A549 (cell line): ENCODE measurements around the gene EFHC2. TPM values are rescaled to one million over a fixed set of nuclear protein-coding genes. Genes with fewer than 3 reads are reported as not detected.

Experiments used
- ATAC-seq, 2 experiments: fragments of 200-7000 bp in 1 of 2; fragments of >200 bp in 1 of 2; cut with Nextera tagmentation in 1 of 2; cut with Tn5 transposase in 1 of 2; 3 replicates each; pipeline versions ENCODE4 v1.8.0 to v1.9.1; 2018 to 2020; ENCODE audit warnings: mild to moderate bottlenecking in 1 of 2, moderate library complexity in 1 of 2
- CTCF ChIA-PET: fragments of 300-600 bp; sonication (Branson Sonifier 250); formaldehyde crosslinking; extraction: SDS; loops from one replicate; lab custom pipeline; 2021; ENCODE audit warnings: antibody characterized with exemption, inconsistent platforms; lab: Yijun Ruan, JAX
- POLR2A ChIA-PET: fragments of 350-600 bp; formaldehyde crosslinking; extraction: SDS; loops from one replicate; lab custom pipeline; 2021; ENCODE audit warnings: antibody characterized with exemption, inconsistent platforms; lab: Yijun Ruan, JAX
- DNase-seq, 2 experiments: peaks; one replicate each; pipeline versions ENCODE4 v3.0.0 to v3.0.0-alpha.2; 2011 to 2016; ENCODE audit warnings: low read depth in 1 of 2, low spot score in 1 of 2
- FAIRE-seq: peaks from 2 replicates; lab custom pipeline; 2011; peaks lifted over from hg19 to GRCh38; lab: Jason Lieb, UNC
- H3K27ac ChIP-seq, 2 experiments: fragments of >200 bp; sonication (Bioruptor Twin); formaldehyde crosslinking; 3 replicates each; pipeline ENCODE4 v1.5.1; 2016 to 2017
- H3K4me1 ChIP-seq: fragments of >200 bp; sonication (Bioruptor Twin); formaldehyde crosslinking; 3 replicates; pipeline ENCODE4 v1.6.1; 2016
- H3K4me2 ChIP-seq: fragments of >200 bp; sonication (Bioruptor Twin); formaldehyde crosslinking; 3 replicates; pipeline ENCODE4 v1.6.1; 2016
- H3K4me3 ChIP-seq: fragments of >200 bp; sonication (Bioruptor Twin); formaldehyde crosslinking; 3 replicates; pipeline ENCODE4 v1.5.1; 2016
- H3K9me3 ChIP-seq: fragments of >200 bp; sonication (Bioruptor Twin); formaldehyde crosslinking; 3 replicates; pipeline ENCODE4 v1.6.1; 2016
- CTCF ChIP-seq: fragments of >200 bp; sonication (Bioruptor Twin); formaldehyde crosslinking; IDR thresholded peaks from 3 replicates; pipeline ENCODE4 v1.5.1; 2016
- EHMT2 ChIP-seq: fragments of 200-600 bp; sonication (generic); IDR thresholded peaks from 2 replicates; pipeline ENCODE4 v1.6.1; 2016; ENCODE audit warnings: antibody characterized with exemption, low read depth, mild to moderate bottlenecking, moderate library complexity
- FOSB ChIP-seq: fragments of 250-450 bp; sonication (Bioruptor Pico); IDR thresholded peaks from 2 replicates; pipeline ENCODE4 v1.5.0; 2020; ENCODE audit warnings: mild to moderate bottlenecking, moderate library complexity
- FOSL2 ChIP-seq, 2 experiments: fragments of 450-650 bp in 1 of 2; fragments of >200 bp in 1 of 2; sonication (Bioruptor Twin) in 1 of 2; formaldehyde crosslinking; IDR thresholded peaks; 2 replicates each; pipeline versions ENCODE4 v1.5.0 to v1.6.1; 2016 to 2020; ENCODE audit warnings: mild to moderate bottlenecking in 1 of 2, moderate library complexity in 1 of 2
- GATA3 ChIP-seq: IDR thresholded peaks from 2 replicates; pipeline ENCODE4 v1.6.1; 2012; ENCODE audit warnings: borderline replicate concordance
- HEYL ChIP-seq: fragments of 250-450 bp; sonication (Bioruptor Pico); IDR thresholded peaks from 2 replicates; pipeline ENCODE4 v1.8.0; 2021; ENCODE audit warnings: mild to moderate bottlenecking, moderate library complexity
- HMGXB4 ChIP-seq: fragments of 250-450 bp; sonication (Bioruptor Pico); IDR thresholded peaks from 2 replicates; pipeline ENCODE4 v1.5.0; 2021; ENCODE audit warnings: mild to moderate bottlenecking, moderate library complexity, borderline replicate concordance
- HOXB13 ChIP-seq: fragments of 250-450 bp; sonication (Bioruptor Pico); IDR thresholded peaks from 2 replicates; pipeline ENCODE4 v1.5.0; 2020; ENCODE audit warnings: low read depth, mild to moderate bottlenecking, moderate library complexity
- JUN ChIP-seq, 2 experiments: fragments of >200 bp; sonication (Bioruptor Twin); formaldehyde crosslinking; IDR thresholded peaks; 2 replicates in 1 of 2; 3 replicates in 1 of 2; pipeline ENCODE4 v1.6.1; 2016 to 2017
- KDM1A ChIP-seq: fragments of 200-600 bp; sonication (generic); IDR thresholded peaks from 2 replicates; pipeline ENCODE4 v1.6.1; 2016; ENCODE audit warnings: low read depth, mild to moderate bottlenecking
- KDM5A ChIP-seq: fragments of 200-600 bp; sonication (generic); IDR thresholded peaks from 2 replicates; pipeline ENCODE4 v1.6.1; 2016; ENCODE audit warnings: antibody characterized with exemption, mild to moderate bottlenecking
- MAZ ChIP-seq: fragments of 150-350 bp; IDR thresholded peaks from 2 replicates; pipeline ENCODE4 v1.6.1; 2014; ENCODE audit warnings: antibody characterized with exemption, low read depth, low read length, borderline replicate concordance
- MYC ChIP-seq: IDR thresholded peaks from 2 replicates; pipeline ENCODE4 v1.6.1; 2012; ENCODE audit warnings: mild to moderate bottlenecking, inconsistent platforms, low read length, improper control_type of control experiment, borderline replicate concordance
- PHF8 ChIP-seq: fragments of 200-600 bp; sonication (generic); IDR thresholded peaks from 2 replicates; pipeline ENCODE4 v1.6.1; 2016; ENCODE audit warnings: low read depth, mild to moderate bottlenecking, antibody characterized with exemption, moderate library complexity, borderline replicate concordance
- RFX5 ChIP-seq: fragments of 450-650 bp; IDR thresholded peaks from 2 replicates; pipeline ENCODE4 v1.7.1; 2014; ENCODE audit warnings: antibody characterized with exemption, mild to moderate bottlenecking, moderate library complexity
- SMC3 ChIP-seq: fragments of >200 bp; sonication (Bioruptor Twin); formaldehyde crosslinking; IDR thresholded peaks from 3 replicates; pipeline ENCODE4 v1.6.1; 2018; ENCODE audit warnings: inconsistent platforms
- TP53 ChIP-seq: fragments of 250-450 bp; sonication (Bioruptor Pico); IDR thresholded peaks from 2 replicates; pipeline ENCODE4 v1.5.0; 2021; ENCODE audit warnings: mild to moderate bottlenecking, moderate library complexity
- ZC3H11A ChIP-seq: fragments of 450-650 bp; IDR thresholded peaks from 2 replicates; pipeline ENCODE4 v1.6.1; 2014; ENCODE audit warnings: antibody characterized with exemption, mild to moderate bottlenecking
- ZSCAN20 ChIP-seq: fragments of 250-450 bp; sonication (Bioruptor Pico); IDR thresholded peaks from 2 replicates; pipeline ENCODE4 v1.8.0; 2022; ENCODE audit warnings: mild to moderate bottlenecking, moderate library complexity
- WGBS: methylation state at CpG from one replicate; pipeline ENCODE4 v1.1.6; 2017; ENCODE audit errors: missing lambda C conversion rate; 5-methylcytosine and 5-hydroxymethylcytosine counted together
- polyA minus RNA-seq: library from RNA; depleted of rRNA, polyadenylated mRNA; stranded (reverse); fragments of >200 nt; gene quantifications from 2 replicates; pipeline ENCODE4 v1.2.3, GENCODE V29; 2011; rRNA and poly(A)+ RNA removed
- polyA plus RNA-seq, 4 experiments: library from polyadenylated mRNA; depleted of rRNA in 3 of 4; stranded (reverse); fragments of >200 nt; fragmentation: RNase III in 1 of 4; extraction: RNeasy Plus Mini Kit Qiagen cat#74134 plus additional on column Dnase treatment in 1 of 4; gene quantifications; 2 replicates in 3 of 4; 3 replicates in 1 of 4; pipeline ENCODE4 v1.2.3, GENCODE V29; 2011 to 2017
- TF ChIP-seq, protein P1 (sequence below): fragments of 250-450 bp; sonication (Bioruptor Pico); IDR thresholded peaks from 2 replicates; pipeline ENCODE4 v1.5.0; 2020; ENCODE audit warnings: low read depth, mild to moderate bottlenecking, moderate library complexity

Gene EFHC2, protein sequence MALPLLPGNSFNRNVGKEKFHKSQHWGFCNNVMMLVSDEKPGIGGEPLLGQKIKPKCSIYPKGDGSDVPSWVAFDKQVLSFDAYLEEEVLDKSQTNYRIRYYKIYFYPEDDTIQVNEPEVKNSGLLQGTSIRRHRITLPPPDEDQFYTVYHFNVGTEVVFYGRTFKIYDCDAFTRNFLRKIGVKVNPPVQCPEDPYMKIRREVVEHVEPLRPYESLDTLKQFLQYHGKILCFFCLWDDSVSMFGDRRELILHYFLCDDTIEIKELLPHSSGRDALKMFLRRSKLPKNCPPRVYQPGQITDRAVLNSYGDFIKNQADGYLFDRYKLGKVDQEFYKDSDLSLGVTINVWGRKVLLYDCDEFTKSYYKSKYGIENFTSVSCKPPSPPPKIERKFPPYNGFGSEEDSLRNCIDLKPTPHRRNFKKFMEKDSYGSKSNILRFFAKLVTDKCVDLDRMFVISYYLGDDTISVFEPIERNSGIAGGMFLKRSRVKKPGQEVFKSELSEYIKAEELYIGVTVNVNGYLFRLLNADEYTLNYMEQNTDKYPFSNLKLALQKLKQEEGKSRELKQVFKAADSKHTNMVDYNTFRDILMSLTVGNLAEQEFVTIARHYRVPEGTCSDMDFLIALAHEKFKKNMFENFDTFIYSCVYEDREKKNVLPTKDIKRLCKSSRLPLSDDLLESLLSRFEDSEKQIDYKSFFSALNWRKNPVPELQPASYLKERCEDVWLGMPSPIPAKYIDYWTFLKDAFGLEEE
- 0.66 and 0.80 TPM in 2 replicates for polyA plus RNA-seq (2011; rRNA removed)
- polyA plus RNA-seq (2012; cell fraction: cytosol; rRNA removed), result 0.05 and 0.12 TPM in 2 replicates
- polyA plus RNA-seq (2012; cell fraction: nucleus; rRNA removed), result 0.02 and 0.11 TPM in 2 replicates
- polyA plus RNA-seq (2017; fragmentation: RNase III; extraction: RNeasy Plus Mini Kit Qiagen cat#74134 plus additional on column Dnase treatment), result 0.31 to 0.48 TPM (median 0.37 TPM) in 3 replicates
- 0.12 and 0.19 TPM in 2 replicates for polyA minus RNA-seq

- Histone ChIP-seq H3K4me1 (no peaks in the 10 kb centered on the region), H3K4me3 (peak within 1 kb of the TSS; percentile 55), H3K4me2 (peak within 1 kb of the TSS; percentile 86), H3K27ac (peak within 1 kb of the TSS; percentile 53 to 87), H3K9me3 (no peaks in the 10 kb centered on the region)
- 28% methylated on average over 11 of the region's 39 CpGs for WGBS
- peak; percentile 77 to 83 for ATAC-seq
- no peak for FAIRE-seq
- no peak for TF ChIP-seq SMC3
- no peak for TF ChIP-seq TP53 (CRISPR knock-in tag)
- no peak for TF ChIP-seq ZC3H11A
- TF ChIP-seq HEYL (CRISPR knock-in tag), result no peak
- no peak for TF ChIP-seq PHF8
- no peak for TF ChIP-seq GATA3
- TF ChIP-seq RFX5, result no peak
- no peak for TF ChIP-seq MYC
- no peak for TF ChIP-seq HOXB13
- no peak for TF ChIP-seq FOSL2 (IDR thresholded peaks at IDR 0.05)
- no peak for TF ChIP-seq FOSL2 (CRISPR knock-in tag; IDR thresholded peaks at IDR 0.05)
- DNase-seq, result peak; percentile 6 to 19
- CTCF ChIA-PET, result no interaction called here
- POLR2A ChIA-PET, result no interaction called here
Measured at GRCh38 chrX:44343412-44344141, at the start of gene EFHC2. TSS of gene EFHC2 (minus strand) at chrX:44343672. CDS start at chrX:44343588, 84 bp downstream.

DNA sequence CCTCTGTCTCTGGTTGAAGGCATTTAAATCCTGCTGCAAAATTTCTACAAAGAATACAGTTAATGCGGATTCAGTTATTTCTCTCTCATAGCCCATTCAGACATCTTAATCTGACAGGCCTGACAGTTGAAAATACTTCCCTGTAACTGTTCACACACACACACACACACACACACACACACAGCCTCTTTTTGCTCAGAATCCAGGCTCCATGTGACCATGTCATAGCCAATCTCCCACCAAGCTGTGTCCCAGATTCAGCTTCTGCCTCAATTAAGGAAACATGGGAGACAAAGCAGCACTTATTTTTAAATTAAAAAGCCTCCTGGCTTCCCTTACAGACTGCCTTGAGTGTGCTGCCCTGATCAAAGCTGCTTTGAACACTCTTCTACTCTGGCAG, 49.3 kb upstream of the EFHC2 start:
- CTCF ChIA-PET, result no interaction called here
- Histone ChIP-seq H3K4me1 (no peaks in the 10 kb centered on the region), H3K9me3 (no peaks in the 10 kb centered on the region), H3K4me3 (no peak overlapping the region), H3K4me2 (no peak overlapping the region), H3K27ac (no peak overlapping the region)
- DNase-seq (no peak), ATAC-seq (no peak), FAIRE-seq (no peak)
- TF ChIP-seq SMC3 (no peak), CTCF (no peak), HMGXB4 (no peak), EHMT2 (no peak), JUN (IDR thresholded peaks at IDR 0.05) (no peak), MAZ (no peak), RFX5 (no peak), KDM1A (no peak), FOSB (CRISPR knock-in tag) (no peak), ZSCAN20 (CRISPR knock-in tag) (no peak), KDM5A (no peak)
- TF ChIP-seq, protein P1, sequence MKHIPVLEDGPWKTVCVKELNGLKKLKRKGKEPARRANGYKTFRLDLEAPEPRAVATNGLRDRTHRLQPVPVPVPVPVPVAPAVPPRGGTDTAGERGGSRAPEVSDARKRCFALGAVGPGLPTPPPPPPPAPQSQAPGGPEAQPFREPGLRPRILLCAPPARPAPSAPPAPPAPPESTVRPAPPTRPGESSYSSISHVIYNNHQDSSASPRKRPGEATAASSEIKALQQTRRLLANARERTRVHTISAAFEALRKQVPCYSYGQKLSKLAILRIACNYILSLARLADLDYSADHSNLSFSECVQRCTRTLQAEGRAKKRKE (CRISPR knock-in tag), result no peak
- POLR2A ChIA-PET, result no interaction called here
- 84% methylated on average over 1 of the region's 1 CpG for WGBS
